Ovary (tissue), 3 donors: ENCODE results near the gene SLC35D2.

Source experiments
- CTCF ChIP-seq, 3 donors: fragments of 450-650 bp in 2 of 3; fragments of 200-600 bp in 1 of 3; IDR thresholded peaks; one replicate each; pipeline versions ENCODE4 v1.5.1 to v1.8.0; 2016 to 2022; ENCODE audit warnings: antibody characterized with exemption in 3 of 3, mild to moderate bottlenecking in 1 of 3
- POLR2A ChIP-seq: fragments of 450-650 bp; IDR thresholded peaks from one replicate; pipeline ENCODE4 v1.6.1; 2017; ENCODE audit warnings: antibody characterized with exemption, mild to moderate bottlenecking, moderate library complexity
- donor health status: DM: no; HTN: no; CAD: no.

DNA sequence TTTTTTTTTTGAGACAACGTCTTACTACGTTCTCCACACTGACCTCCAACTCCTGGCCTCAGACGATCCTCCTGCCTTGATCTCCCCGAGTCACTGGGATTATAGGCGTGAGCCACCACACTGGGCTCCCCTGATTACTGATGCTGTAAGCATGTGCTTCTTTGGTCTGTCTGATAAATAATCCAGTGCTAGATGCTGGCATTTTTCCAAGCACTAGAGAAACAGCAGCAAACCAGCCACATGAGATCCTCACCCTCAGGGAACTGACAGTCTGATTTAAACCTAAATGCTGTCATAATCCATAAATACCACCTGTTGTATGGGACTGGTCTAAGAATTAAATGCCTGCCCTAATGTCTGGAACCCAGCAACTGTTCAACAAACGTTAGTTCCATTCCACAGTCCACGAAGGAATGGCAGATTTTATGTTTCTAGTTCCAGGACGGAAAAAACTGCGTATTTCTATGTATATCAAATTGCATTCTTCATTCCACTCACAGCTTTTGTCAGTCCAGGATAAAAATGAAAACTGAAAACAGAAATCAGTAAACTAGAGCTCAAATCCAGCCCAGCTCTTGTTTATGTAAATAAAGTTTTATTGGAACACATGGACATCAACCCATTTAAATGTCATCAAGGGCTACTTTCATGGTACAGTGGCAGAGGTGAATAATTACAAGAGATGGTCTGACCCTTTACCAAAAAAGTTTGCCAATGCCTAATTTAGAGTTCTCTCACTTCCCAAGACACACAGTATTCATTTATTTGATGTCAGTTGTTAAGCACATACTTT, 20.1 kb downstream of the SLC35D2 start:
- TF ChIP-seq CTCF (IDR thresholded peaks at IDR 0.05) (no peak), POLR2A (no peak)
